Suprapubic skin (tissue), 4 donors: ENCODE data around the gene SLX9.

Experiments used
- POLR2A ChIP-seq, 2 donors: fragments of 450-650 bp; IDR thresholded peaks; one replicate each; pipeline ENCODE4 v1.6.1; 2017; ENCODE audit warnings: antibody characterized with exemption in 2 of 2, mild to moderate bottlenecking in 2 of 2, moderate library complexity in 2 of 2
- POLR2AphosphoS5 ChIP-seq, 3 donors: sonication (generic); formaldehyde crosslinking; IDR thresholded peaks; one replicate each; pipeline ENCODE4 v1.6.1; 2017; ENCODE audit warnings: antibody characterized with exemption in 3 of 3
- TF ChIP-seq, protein P1 (sequence below), 2 donors: fragments of 200-600 bp in 1 of 2; fragments of 450-650 bp in 1 of 2; sonication (generic) in 1 of 2; IDR thresholded peaks; one replicate each; pipeline ENCODE4 v1.5.1; 2016 to 2019; ENCODE audit warnings: antibody characterized with exemption in 2 of 2, mild to moderate bottlenecking in 1 of 2, moderate library complexity in 1 of 2

- TF ChIP-seq, protein P1, sequence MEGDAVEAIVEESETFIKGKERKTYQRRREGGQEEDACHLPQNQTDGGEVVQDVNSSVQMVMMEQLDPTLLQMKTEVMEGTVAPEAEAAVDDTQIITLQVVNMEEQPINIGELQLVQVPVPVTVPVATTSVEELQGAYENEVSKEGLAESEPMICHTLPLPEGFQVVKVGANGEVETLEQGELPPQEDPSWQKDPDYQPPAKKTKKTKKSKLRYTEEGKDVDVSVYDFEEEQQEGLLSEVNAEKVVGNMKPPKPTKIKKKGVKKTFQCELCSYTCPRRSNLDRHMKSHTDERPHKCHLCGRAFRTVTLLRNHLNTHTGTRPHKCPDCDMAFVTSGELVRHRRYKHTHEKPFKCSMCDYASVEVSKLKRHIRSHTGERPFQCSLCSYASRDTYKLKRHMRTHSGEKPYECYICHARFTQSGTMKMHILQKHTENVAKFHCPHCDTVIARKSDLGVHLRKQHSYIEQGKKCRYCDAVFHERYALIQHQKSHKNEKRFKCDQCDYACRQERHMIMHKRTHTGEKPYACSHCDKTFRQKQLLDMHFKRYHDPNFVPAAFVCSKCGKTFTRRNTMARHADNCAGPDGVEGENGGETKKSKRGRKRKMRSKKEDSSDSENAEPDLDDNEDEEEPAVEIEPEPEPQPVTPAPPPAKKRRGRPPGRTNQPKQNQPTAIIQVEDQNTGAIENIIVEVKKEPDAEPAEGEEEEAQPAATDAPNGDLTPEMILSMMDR (IDR thresholded peaks at IDR 0.05), result no peak
- TF ChIP-seq POLR2AphosphoS5 (IDR thresholded peaks at IDR 0.05), result no peak
- TF ChIP-seq POLR2A (IDR thresholded peaks at IDR 0.05), result no peak
Measured at GRCh38 chr21:44938772-44939531, 877 bp upstream of the SLX9 start.
